Measurements from ENCODE around the gene CBX7.
"Not testable (repeated sequence)": the region's sequence is repeated elsewhere in the genome, so short reads cannot be mapped to it uniquely, and the experiment has no call there.

Gene CBX7

GRCh38 chr22:39174498-39175352, 22.2 kb upstream of the CBX7 start:
- no peak for TF ChIP-seq CTCF (conservative IDR thresholded peaks at IDR 0.05; ENCODE audit: low read depth, low read length)
- no peak overlapping the region for H3K4me3 ChIP-seq (ENCODE audit: low read depth, low read length)
- peak; percentile 97 for DNase-seq (ENCODE audit: low read depth)

- peak; percentile 13 for DNase-seq (ENCODE audit: low read depth)
- no peak overlapping the region for H3K4me3 ChIP-seq (ENCODE audit: low read depth, low read length)
- TF ChIP-seq CTCF (conservative IDR thresholded peaks at IDR 0.05; ENCODE audit: low read depth, low read length), result no peak
Measured at GRCh38 chr22:39173787-39174497, 21.5 kb upstream of the CBX7 start.

GRCh38 chr22:39173050-39173706, 20.7 kb upstream of the CBX7 start:
- TF ChIP-seq CTCF (conservative IDR thresholded peaks at IDR 0.05; ENCODE audit: low read depth, low read length), result no peak
- H3K4me3 ChIP-seq (ENCODE audit: low read depth, low read length), result no peak overlapping the region
- DNase-seq (ENCODE audit: low read depth), result no peak

- not testable (repeated sequence) for DNase-seq (ENCODE audit: low read depth); H3K4me3 ChIP-seq (ENCODE audit: low read depth, low read length)
Measured at GRCh38 chr22:39172265-39173049, 20.0 kb upstream of the CBX7 start.

- TF ChIP-seq CTCF (conservative IDR thresholded peaks at IDR 0.05; ENCODE audit: low read depth, low read length), result no peak
- no peak for DNase-seq (ENCODE audit: low read depth)
- no peak overlapping the region for H3K4me3 ChIP-seq (ENCODE audit: low read depth, low read length)
Measured at GRCh38 chr22:39171623-39172264, 19.3 kb upstream of the CBX7 start.

- H3K4me3 ChIP-seq (ENCODE audit: low read depth, low read length), result no peak overlapping the region
- peak; percentile 77 for DNase-seq (ENCODE audit: low read depth)
- peak; percentile 91 for TF ChIP-seq CTCF (conservative IDR thresholded peaks at IDR 0.05; ENCODE audit: low read depth, low read length)
Measured at GRCh38 chr22:39170825-39171622, 18.5 kb upstream of the CBX7 start.
